Osteoblast (primary cell): ENCODE measurements around the gene SPTSSB. TPM values are rescaled to one million over a fixed set of nuclear protein-coding genes. Genes with fewer than 3 reads are reported as not detected.

ENCODE experiments used
- DNase-seq: peaks from one replicate; pipeline ENCODE4 v3.0.0; 2011; ENCODE audit warnings: low spot score, mixed read lengths; ENCODE audit not compliant: insufficient read length; ENCODE audit errors: missing footprints
- H2AFZ ChIP-seq: 2 replicates; pipeline ENCODE4 v1.6.0; 2011; ENCODE audit warnings: mild to moderate bottlenecking, low read length
- H3K27ac ChIP-seq: 2 replicates; pipeline ENCODE4 v1.5.1; 2011; ENCODE audit warnings: mild to moderate bottlenecking, low read depth, low read length, moderate library complexity
- H3K27me3 ChIP-seq: 2 replicates; pipeline ENCODE4 v1.6.0; 2012; ENCODE audit warnings: mild to moderate bottlenecking, control low read depth, inconsistent platforms, low read length, moderate library complexity; ENCODE audit not compliant: insufficient read depth
- H3K36me3 ChIP-seq: 2 replicates; pipeline ENCODE4 v1.5.1; 2011; ENCODE audit warnings: mild to moderate bottlenecking, low read length, control low read depth, moderate library complexity; ENCODE audit not compliant: insufficient read depth
- H3K4me1 ChIP-seq: 2 replicates; pipeline ENCODE4 v1.5.1; 2011; ENCODE audit warnings: mild to moderate bottlenecking, low read length, control low read depth, moderate library complexity; ENCODE audit not compliant: insufficient read depth
- H3K4me2 ChIP-seq: 2 replicates; pipeline ENCODE4 v1.6.0; 2011; ENCODE audit warnings: mild to moderate bottlenecking, low read length; ENCODE audit not compliant: insufficient read depth
- H3K4me3 ChIP-seq: fragments of 200-600 bp; sonication (generic); 3 replicates; pipeline ENCODE4 v1.5.1; 2012; ENCODE audit warnings: mild to moderate bottlenecking, low read length, inconsistent platforms; ENCODE audit not compliant: insufficient read depth
- H3K79me2 ChIP-seq: 2 replicates; pipeline ENCODE4 v1.6.0; 2012; ENCODE audit warnings: mild to moderate bottlenecking, low read length, control low read depth, inconsistent platforms; ENCODE audit not compliant: insufficient read depth
- H3K9me3 ChIP-seq: 2 replicates; pipeline ENCODE4 v1.5.1; 2011; ENCODE audit warnings: low read depth, low read length, control low read depth
- H4K20me1 ChIP-seq: 2 replicates; pipeline ENCODE4 v1.6.0; 2012; ENCODE audit warnings: mild to moderate bottlenecking, low read length, control low read depth; ENCODE audit not compliant: insufficient read depth
- total RNA-seq: library from RNA; depleted of rRNA; stranded (reverse); fragments of >200 nt; gene quantifications from 2 replicates; pipeline ENCODE4 v1.2.3, GENCODE V29; 2012
- TF ChIP-seq, protein P1 (sequence below): IDR thresholded peaks from 2 replicates; pipeline ENCODE4 v1.5.1; 2011; ENCODE audit warnings: mild to moderate bottlenecking, low read depth, low read length, moderate library complexity; ENCODE audit errors: extremely low read depth

The SPTSSB gene
- total RNA-seq, 1 donor = not detected

DNA sequence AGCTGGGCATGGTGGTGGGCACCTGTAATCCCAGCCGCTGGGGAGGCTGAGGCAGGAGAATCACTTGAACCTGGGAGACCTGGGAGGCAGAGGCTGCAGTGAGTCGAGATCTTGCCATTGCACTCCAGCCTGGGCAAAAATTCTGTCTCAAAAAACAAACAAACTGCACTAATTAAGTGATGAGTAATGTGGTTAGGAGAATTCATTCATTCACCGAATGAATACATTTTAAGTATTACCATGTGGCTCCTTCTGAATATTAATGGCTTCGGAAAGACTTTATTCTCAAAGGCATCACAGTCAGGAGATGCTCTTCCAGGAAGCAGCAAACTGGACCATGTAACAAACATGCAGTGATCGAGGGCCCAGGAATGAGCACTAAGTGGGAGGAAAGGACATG, 23.6 kb downstream of the SPTSSB start:
- Histone ChIP-seq H3K79me2 (no peaks in the 10 kb centered on the region), H3K27ac (no peak overlapping the region), H3K36me3 (no peaks in the 10 kb centered on the region), H3K4me1 (peaks cover 17% of the 10 kb centered on the region), H3K4me2 (no peak overlapping the region), H3K9me3 (no peaks in the 10 kb centered on the region), H3K4me3 (no peak overlapping the region), H4K20me1 (no peaks in the 10 kb centered on the region), H2AFZ (no peak overlapping the region), H3K27me3 (peaks cover 7% of the 10 kb centered on the region)
- TF ChIP-seq, protein P1, sequence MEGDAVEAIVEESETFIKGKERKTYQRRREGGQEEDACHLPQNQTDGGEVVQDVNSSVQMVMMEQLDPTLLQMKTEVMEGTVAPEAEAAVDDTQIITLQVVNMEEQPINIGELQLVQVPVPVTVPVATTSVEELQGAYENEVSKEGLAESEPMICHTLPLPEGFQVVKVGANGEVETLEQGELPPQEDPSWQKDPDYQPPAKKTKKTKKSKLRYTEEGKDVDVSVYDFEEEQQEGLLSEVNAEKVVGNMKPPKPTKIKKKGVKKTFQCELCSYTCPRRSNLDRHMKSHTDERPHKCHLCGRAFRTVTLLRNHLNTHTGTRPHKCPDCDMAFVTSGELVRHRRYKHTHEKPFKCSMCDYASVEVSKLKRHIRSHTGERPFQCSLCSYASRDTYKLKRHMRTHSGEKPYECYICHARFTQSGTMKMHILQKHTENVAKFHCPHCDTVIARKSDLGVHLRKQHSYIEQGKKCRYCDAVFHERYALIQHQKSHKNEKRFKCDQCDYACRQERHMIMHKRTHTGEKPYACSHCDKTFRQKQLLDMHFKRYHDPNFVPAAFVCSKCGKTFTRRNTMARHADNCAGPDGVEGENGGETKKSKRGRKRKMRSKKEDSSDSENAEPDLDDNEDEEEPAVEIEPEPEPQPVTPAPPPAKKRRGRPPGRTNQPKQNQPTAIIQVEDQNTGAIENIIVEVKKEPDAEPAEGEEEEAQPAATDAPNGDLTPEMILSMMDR = no peak
- DNase-seq = no peak

DNA sequence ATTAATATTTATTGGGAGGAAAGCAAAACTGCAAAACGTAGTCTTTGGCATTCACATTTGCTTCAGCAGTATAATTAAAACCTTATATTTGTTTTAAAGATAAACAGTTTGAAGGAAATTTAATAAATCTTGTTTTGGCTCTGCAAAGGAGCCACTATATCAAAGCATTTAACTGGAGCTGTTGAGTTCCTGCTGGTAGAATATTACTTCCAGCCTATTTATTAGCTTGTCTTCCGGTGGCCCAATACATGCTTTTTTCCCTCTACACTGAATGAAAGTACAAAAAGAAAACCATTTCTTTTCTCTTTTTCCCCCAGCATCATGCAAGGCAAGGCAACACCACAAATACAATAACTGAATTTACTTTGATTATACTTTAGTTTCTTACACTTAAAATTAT, 26.3 kb downstream of the SPTSSB start:
- H3K4me1 ChIP-seq = peaks cover 14% of the 10 kb centered on the region
- H3K27ac ChIP-seq = no peak overlapping the region
- no peak for DNase-seq
- no peak overlapping the region for H2AFZ ChIP-seq
- no peaks in the 10 kb centered on the region for H3K36me3 ChIP-seq
- no peaks in the 10 kb centered on the region for H4K20me1 ChIP-seq
- no peaks in the 10 kb centered on the region for H3K27me3 ChIP-seq
- no peak overlapping the region for H3K4me3 ChIP-seq
- no peaks in the 10 kb centered on the region for H3K79me2 ChIP-seq
- no peak overlapping the region for H3K4me2 ChIP-seq
- H3K9me3 ChIP-seq = no peaks in the 10 kb centered on the region
- TF ChIP-seq, protein P1 = no peak

DNA sequence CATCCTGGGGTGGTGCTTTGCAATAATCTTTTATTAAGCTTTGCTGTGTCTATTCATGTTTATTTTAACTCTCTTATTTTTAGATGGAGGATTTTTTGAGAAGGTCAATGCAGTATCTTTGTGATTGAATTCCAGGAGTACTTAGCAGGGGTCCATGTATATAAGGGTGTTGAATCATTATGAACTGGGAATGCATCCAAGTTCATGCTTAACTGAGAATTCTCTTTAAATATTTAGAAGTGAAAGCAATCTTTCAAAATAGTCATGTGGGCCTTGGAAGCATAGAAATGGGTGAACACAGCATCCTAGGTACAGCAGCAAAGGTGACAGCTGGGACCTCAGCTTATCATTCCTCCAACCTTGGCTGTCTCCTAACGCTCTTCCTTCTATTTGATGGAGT, 27.3 kb downstream of the SPTSSB start:
- Histone ChIP-seq H3K4me3 (no peak overlapping the region), H3K27ac (no peak overlapping the region), H4K20me1 (no peaks in the 10 kb centered on the region), H3K36me3 (no peaks in the 10 kb centered on the region), H3K79me2 (no peaks in the 10 kb centered on the region), H3K9me3 (no peaks in the 10 kb centered on the region), H2AFZ (no peak overlapping the region), H3K4me2 (no peak overlapping the region), H3K4me1 (peaks cover 4% of the 10 kb centered on the region), H3K27me3 (no peaks in the 10 kb centered on the region)
- TF ChIP-seq, protein P1 = no peak
- DNase-seq = no peak

DNA sequence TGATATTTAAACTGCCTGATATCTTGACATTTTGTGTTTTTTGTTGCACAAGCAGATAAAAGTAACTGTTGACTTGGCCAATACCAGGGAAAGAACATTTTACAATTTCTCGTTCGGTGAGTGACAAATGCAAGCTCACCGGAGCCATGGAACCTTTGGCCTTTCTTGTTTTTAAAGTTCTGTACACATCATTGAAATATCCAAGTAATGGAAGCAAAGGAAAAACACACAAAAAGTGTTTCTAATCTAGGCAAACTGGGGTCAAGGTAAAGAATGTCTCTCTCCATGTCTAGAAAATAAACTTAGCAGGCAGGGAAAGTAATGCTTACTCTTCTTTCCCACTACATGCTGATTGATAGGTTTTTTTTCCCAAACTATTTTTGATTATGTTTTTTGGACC, 27.8 kb downstream of the SPTSSB start:
- H3K9me3 ChIP-seq = no peaks in the 10 kb centered on the region
- no peak overlapping the region for H3K27ac ChIP-seq
- H3K79me2 ChIP-seq = no peaks in the 10 kb centered on the region
- no peak overlapping the region for H3K4me2 ChIP-seq
- H3K27me3 ChIP-seq = no peaks in the 10 kb centered on the region
- no peaks in the 10 kb centered on the region for H4K20me1 ChIP-seq
- no peaks in the 10 kb centered on the region for H3K36me3 ChIP-seq
- H3K4me1 ChIP-seq = no peaks in the 10 kb centered on the region
- no peak overlapping the region for H3K4me3 ChIP-seq
- TF ChIP-seq, protein P1 = no peak
- no peak for DNase-seq
- H2AFZ ChIP-seq = no peak overlapping the region
